Activated naive CD8-positive, alpha-beta T cell (primary cell): ENCODE data around the gene TRIM2.
A peak's percentile ranks its signal among the peaks of the same experiment; 100 is the strongest.
"Not testable (repeated sequence)": the region's sequence is repeated elsewhere in the genome, so short reads cannot be mapped to it uniquely, and the experiment has no call there.

ENCODE experiments used
- H3K27ac Mint-ChIP-seq: one replicate; pipeline ENCODE4 v1.8.0; 2021; ENCODE audit warnings: mixed read lengths
- H3K27me3 Mint-ChIP-seq: one replicate; pipeline ENCODE4 v1.8.0; 2021; ENCODE audit warnings: mixed read lengths
- H3K36me3 Mint-ChIP-seq: one replicate; pipeline ENCODE4 v1.8.0; 2021; ENCODE audit warnings: mixed read lengths
- H3K4me1 Mint-ChIP-seq: one replicate; pipeline ENCODE4 v1.8.0; 2021; ENCODE audit warnings: low read depth, mixed read lengths
- H3K4me3 Mint-ChIP-seq: one replicate; pipeline ENCODE4 v1.8.0; 2021; ENCODE audit warnings: mild to moderate bottlenecking, mixed read lengths
- H3K9me3 Mint-ChIP-seq: one replicate; pipeline ENCODE4 v1.8.0; 2021; ENCODE audit warnings: low read depth, mixed read lengths

TRIM2 gene

DNA sequence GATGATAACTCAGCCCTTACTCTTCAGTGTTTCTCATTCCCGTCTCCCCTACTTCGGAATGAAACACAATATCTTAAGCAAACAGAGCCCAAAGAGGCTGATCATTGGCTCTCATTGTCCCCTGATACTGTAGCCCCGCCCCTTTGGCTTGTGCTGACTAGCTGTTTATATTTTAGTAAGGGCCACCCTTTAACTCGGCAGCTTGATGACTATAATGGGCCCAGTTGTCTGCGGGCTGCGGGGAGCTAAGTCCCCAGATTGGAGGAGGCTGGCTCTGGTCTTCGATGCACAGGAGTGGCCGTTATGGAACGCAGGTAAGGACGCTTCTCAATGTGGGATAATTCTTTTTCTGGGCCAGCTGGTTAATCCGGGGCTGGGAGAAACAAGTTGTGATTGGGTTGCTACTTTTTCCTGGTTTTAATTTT is at the start of gene TRIM2:
Gene TRIM2, plus strand, starts transcription at position 197 of the 425 bp plus-strand sequence. Its CDS starts 88 bp downstream, at position 285.
- H3K4me3 Mint-ChIP-seq = peak within 1 kb of the TSS; percentile 30
- no peak within 1 kb of the TSS for H3K27ac Mint-ChIP-seq
- H3K9me3 Mint-ChIP-seq = no peaks in the 10 kb centered on the region
- H3K36me3 Mint-ChIP-seq = no peaks in the 10 kb centered on the region
- no peaks in the 10 kb centered on the region for H3K27me3 Mint-ChIP-seq
- peaks cover 25% of the 10 kb centered on the region for H3K4me1 Mint-ChIP-seq

DNA sequence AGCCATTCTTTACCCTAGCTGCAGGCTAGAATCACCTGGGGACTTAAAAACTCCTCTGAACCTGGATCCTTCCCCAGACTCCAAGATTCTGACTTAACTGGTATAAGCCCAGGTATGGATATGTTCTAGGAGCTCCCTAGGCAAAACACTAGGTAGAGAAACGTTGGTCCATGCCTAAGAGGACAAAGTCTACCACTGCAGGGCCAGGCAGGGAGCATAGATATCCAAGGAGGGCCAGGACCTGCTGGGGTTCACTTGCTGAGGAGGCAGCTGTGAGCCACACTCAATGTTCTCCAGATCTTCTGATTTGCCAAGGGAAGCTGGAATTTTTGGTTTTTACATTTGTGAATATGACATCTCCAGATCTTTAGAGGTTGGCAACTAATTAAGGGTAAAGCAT is 48.6 kb upstream of the TRIM2 start:
- H3K27me3 Mint-ChIP-seq = no peaks in the 10 kb centered on the region
- H3K27ac Mint-ChIP-seq = no peak overlapping the region
- H3K9me3 Mint-ChIP-seq = no peaks in the 10 kb centered on the region
- H3K36me3 Mint-ChIP-seq = no peaks in the 10 kb centered on the region
- H3K4me3 Mint-ChIP-seq = no peak overlapping the region
- peaks cover 41% of the 10 kb centered on the region for H3K4me1 Mint-ChIP-seq

DNA sequence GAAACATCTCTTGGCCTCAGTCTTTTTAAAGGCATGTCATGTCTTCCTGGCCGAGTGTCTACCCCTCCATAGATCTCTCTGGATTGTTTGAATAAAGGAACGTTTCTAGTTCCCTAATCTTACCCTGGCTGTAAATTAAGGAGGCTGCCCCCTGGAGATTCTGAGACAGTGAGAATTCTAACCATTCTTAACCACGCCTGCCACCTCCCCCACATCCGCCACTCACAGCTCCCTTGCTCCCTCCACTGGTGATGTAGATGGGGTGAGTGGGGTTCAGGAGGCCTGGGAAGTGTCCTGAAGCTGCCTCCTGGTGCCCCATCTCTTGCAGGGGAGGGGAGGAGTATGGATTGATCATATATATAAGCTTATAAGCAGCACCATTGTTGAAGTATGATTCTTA is 48.0 kb upstream of the TRIM2 start:
- no peaks in the 10 kb centered on the region for H3K9me3 Mint-ChIP-seq
- no peaks in the 10 kb centered on the region for H3K27me3 Mint-ChIP-seq
- no peaks in the 10 kb centered on the region for H3K36me3 Mint-ChIP-seq
- no peak overlapping the region for H3K27ac Mint-ChIP-seq
- H3K4me3 Mint-ChIP-seq = no peak overlapping the region
- peaks cover 41% of the 10 kb centered on the region for H3K4me1 Mint-ChIP-seq

DNA sequence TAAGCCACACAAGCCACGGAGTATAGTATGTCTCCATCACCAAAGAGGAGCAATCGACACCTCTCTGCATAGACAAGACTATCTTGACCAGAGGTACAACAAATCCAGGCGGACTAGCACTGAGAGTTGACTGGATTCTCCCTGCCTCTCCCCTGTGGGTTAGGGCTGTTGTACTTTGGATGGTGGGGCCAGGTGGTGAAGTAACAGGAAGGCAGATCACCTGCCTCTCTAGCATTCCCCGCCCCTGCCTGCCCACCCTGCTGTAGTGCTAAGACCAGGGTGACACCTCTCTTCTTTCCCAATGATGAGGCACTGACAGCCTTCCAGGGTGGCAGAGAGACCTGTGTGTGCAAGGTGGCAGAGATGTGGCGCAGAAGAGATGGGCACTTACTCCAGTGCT is 47.5 kb upstream of the TRIM2 start:
- Mint-ChIP-seq H3K9me3 (no peaks in the 10 kb centered on the region), H3K4me1 (peaks cover 38% of the 10 kb centered on the region), H3K36me3 (no peaks in the 10 kb centered on the region), H3K27ac (no peak overlapping the region), H3K27me3 (no peaks in the 10 kb centered on the region), H3K4me3 (no peak overlapping the region)

DNA sequence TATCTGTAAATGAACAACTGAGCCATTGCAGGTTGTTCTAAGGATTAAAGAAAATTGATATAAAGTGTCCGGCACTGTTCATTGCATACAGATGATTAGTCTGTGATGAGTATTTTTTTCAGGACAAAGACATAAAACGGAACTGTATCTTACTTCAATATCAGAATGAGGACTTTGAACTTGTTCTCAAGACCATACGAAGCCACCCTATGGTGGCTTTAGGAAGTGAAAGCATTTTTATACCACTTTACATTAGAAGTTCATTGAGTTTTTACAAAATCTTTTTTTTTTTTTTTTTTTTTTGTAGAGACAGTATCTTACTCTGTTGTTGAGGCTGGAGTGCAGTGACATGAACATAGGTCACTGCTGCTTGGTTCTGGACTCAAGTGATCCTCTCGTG is 45.2 kb upstream of the TRIM2 start:
- H3K27ac Mint-ChIP-seq = no peak overlapping the region
- H3K36me3 Mint-ChIP-seq = no peaks in the 10 kb centered on the region
- H3K9me3 Mint-ChIP-seq = no peaks in the 10 kb centered on the region
- peaks cover 24% of the 10 kb centered on the region for H3K4me1 Mint-ChIP-seq
- no peaks in the 10 kb centered on the region for H3K27me3 Mint-ChIP-seq
- H3K4me3 Mint-ChIP-seq = no peak overlapping the region

DNA sequence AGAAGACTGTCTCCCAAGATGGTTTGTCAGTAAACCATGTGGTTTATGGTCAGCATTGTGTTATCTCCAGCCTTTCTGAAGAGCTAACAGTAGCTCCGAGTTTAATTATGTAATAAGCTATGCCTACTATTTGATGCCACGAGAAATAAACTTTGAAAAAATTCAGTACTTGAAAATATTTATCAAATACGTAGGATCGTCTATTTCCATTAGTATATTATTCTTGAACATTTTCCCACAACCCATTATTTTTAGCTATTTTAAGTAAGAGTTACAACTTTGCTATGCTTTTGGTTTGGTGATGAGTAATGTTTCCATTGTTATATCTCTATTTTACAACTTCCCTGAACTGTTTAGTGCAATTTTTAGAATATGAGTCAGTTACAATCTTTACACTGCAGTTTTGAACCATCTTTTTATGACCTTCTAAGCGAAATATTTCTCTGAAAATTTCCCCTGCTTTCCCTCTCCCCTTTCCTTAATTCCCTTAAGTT is 44.5 kb upstream of the TRIM2 start:
- Mint-ChIP-seq H3K9me3 (no peaks in the 10 kb centered on the region), H3K4me3 (no peak overlapping the region), H3K27me3 (no peaks in the 10 kb centered on the region), H3K27ac (peak overlapping the region; percentile 5), H3K36me3 (no peaks in the 10 kb centered on the region), H3K4me1 (peaks cover 19% of the 10 kb centered on the region)

DNA sequence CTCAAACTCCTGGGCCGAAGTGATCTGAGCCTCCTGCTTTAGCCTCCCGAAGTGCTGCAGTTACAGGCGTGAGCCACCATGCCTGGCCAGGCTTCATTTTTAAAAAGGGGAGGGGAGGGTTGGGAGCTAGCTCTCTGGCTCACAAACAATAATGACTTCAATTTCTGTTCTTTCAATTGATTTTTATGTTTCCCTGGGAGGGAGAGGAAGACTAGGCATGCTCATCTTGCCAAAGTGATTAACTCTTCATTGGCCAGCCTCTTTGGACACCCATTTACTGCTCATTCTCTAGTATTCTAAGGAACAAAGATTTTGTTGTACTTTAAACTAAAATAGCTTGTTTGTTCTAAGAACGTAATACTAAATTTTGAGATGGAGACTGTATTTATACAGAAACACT is 43.4 kb upstream of the TRIM2 start:
- Mint-ChIP-seq H3K27ac (no peak overlapping the region), H3K27me3 (no peaks in the 10 kb centered on the region)

DNA sequence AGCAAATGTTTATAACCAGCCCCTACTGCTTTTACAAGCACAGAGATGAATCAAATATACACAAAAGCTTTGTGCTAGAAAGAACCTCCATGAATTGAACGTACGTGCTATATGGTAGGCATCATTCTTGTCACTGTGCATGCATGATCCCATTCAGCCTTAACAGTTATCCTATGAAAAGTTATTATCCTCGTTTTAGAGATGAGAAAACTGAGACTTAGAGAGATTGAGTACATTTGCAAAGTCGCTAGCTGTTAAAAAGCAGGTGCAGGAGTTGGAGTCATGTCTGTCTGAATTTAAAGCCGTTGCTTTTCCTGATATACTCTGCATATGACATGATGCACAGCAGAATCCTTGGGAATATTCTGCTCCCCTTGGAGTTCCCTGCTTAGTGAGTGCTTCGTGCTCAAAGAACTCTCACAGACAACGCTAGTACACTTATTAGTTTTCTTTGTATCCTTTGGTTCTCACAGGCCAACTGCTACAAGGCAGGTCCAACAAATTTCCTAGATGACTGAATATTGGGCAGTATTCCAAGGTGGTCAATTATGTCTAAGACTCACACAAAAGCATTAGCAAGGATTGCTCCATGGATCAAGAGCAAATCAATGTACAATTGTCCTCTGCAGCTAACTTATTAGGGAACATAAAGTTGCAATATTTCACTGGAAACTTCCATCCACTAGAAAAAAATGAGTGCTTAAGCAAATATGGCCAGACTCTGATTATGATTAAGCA is 42.8 kb upstream of the TRIM2 start:
- H3K9me3 Mint-ChIP-seq = no peaks in the 10 kb centered on the region
- no peak overlapping the region for H3K4me3 Mint-ChIP-seq
- peaks cover under 1% of the 10 kb centered on the region for H3K27me3 Mint-ChIP-seq
- no peak overlapping the region for H3K27ac Mint-ChIP-seq
- peaks cover 13% of the 10 kb centered on the region for H3K4me1 Mint-ChIP-seq
- H3K36me3 Mint-ChIP-seq = peaks cover 3% of the 10 kb centered on the region

More for the DNA sequence above, 43.4 kb upstream of the TRIM2 start:
- Mint-ChIP-seq H3K4me1 (peaks cover 16% of the 10 kb centered on the region), H3K4me3 (no peak overlapping the region), H3K36me3 (peaks cover 3% of the 10 kb centered on the region), H3K9me3 (no peaks in the 10 kb centered on the region)

DNA sequence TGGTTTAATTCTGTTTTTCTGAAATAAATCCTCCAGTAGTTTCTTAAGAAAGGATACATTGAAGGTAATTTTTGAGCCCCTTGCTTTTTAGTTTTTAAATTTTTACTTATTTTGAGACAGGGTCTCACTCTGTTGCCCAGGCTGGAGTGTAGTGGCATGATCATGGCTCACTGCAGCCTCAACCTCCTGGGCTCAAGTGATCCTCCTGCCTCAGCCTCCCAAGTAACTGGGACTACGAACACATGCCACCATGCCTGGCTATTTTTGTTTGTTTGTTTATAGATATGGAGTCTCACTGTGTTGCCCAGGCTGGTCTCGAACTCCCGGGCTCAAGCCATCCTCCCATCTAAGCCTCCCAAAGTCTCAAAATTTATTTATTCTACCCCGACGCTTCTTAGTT is 39.0 kb upstream of the TRIM2 start:
- H3K27me3 Mint-ChIP-seq = peaks cover 11% of the 10 kb centered on the region
- H3K9me3 Mint-ChIP-seq, H3K36me3 Mint-ChIP-seq, H3K4me3 Mint-ChIP-seq, H3K27ac Mint-ChIP-seq, H3K4me1 Mint-ChIP-seq: not testable (repeated sequence)

DNA sequence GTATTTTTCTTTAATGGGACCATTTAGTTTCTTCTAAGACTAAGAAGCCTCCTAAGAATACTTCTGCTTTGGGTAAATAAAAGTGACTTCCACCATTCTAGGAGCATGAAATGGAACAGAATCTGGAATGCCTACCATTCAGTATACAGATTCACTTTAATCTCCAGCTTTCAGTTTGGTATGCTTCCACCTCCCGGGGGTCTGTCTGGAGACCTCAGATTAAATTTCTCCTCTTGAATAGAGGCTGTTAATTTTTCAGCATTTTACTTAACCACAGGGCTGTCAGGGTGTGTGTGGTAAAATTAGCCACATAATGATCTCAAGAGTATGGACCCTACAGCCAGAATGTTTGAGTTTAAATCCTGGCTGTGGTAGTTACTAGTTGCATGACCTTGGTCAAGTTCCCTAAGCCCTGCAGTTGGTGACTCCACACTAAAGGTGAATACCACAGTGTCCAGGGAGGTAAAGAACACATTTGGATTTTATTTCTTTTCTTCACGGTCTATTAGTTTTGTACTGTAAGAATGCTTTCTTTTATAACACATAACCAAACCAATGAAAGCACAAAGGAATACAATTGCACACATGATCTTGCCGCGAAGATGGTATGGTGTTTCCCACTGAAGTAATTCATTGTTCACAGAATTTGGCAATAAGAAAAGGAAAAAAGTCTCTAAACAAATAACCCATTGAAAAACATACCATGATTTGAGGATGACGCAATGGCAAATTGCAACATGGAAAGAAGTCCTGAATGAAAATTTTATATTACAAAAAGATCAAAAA is 37.3 kb upstream of the TRIM2 start:
- no peak overlapping the region for H3K27ac Mint-ChIP-seq
- peaks cover 6% of the 10 kb centered on the region for H3K36me3 Mint-ChIP-seq
- H3K4me1 Mint-ChIP-seq = no peaks in the 10 kb centered on the region
- H3K4me3 Mint-ChIP-seq = no peak overlapping the region
- peaks cover 11% of the 10 kb centered on the region for H3K27me3 Mint-ChIP-seq
- no peaks in the 10 kb centered on the region for H3K9me3 Mint-ChIP-seq

DNA sequence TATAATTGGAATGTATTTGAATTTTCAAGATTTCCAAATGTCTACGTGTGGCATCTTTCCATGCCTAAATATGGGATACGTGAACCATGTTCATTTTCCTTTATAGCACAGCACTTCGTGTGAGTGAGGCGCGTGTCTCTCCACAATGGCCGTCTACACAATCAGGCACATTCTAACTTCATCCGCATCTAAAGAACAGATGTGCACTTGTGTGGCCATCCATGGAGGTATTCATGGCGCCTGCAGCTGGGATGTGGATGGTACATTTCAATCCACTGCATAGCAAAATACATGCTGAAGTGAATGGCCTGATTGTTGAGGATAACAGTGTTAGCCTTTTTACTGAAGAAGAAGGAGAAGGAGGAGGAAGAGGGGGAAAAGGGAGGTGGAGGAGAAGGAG is 34.5 kb upstream of the TRIM2 start:
- Mint-ChIP-seq H3K9me3 (no peaks in the 10 kb centered on the region), H3K4me1 (no peaks in the 10 kb centered on the region), H3K27ac (no peak overlapping the region)

DNA sequence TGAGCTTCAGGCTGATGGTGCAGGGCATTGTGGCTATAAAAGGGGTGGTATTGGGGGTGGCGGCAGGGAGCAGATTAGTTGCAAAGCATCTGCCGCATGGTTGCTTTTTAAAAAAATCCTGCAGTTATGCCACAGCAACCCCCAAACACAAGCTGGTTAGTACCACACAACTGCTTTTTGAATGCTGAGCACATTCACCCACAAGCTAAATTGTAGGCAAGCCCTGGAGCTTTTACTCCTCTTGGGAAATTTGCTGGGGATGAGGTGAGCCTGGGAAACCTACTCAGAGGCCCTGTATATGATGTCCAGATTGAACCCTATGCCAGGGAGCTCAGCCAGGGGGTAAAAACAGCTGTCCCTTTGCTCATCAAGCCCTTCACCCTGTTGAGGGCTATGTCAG is 33.8 kb upstream of the TRIM2 start:
- peaks cover 13% of the 10 kb centered on the region for H3K27me3 Mint-ChIP-seq
- H3K4me3 Mint-ChIP-seq = no peak overlapping the region
- no peak overlapping the region for H3K27ac Mint-ChIP-seq
- H3K9me3 Mint-ChIP-seq = no peaks in the 10 kb centered on the region
- H3K4me1 Mint-ChIP-seq = no peaks in the 10 kb centered on the region
- peaks cover 6% of the 10 kb centered on the region for H3K36me3 Mint-ChIP-seq

More for the DNA sequence above, 34.5 kb upstream of the TRIM2 start:
- Mint-ChIP-seq H3K36me3 (peaks cover 6% of the 10 kb centered on the region), H3K27me3 (peaks cover 13% of the 10 kb centered on the region), H3K4me3 (no peak overlapping the region)

DNA sequence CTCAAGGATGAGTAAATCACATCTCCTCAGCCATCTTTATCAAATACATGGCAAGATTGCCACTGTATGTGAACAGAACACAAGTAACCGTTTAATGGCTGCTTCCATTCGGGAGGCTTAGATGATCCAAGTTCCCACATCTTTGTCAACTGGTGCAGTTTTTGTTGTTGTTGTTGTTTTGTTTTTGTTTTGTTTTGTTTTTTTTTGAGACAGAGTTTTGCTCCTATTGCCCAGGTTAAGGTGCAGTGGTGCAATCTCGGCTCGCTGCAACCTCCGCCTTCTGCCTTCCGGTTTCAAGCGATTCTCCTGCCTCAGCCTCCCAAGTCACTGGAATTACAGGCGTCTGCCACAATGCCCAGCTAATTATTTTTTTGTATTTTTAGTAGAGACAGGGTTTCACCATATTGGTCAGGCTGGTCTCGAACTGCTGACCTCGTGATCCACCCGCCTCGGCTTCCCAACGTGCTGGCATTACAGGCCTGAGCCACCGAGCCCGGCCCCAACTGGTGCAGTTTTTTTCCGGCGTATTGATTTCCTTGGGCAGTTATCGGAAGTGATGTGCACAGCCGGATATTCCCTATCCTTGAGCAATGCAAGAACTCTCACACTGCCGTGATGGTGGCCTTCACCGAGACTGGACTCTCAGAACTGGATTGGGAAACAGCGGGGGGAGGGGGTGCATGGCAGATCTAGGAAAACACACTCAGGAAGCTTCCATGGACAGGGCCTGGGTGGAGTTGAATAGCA is 29.2 kb upstream of the TRIM2 start:
- Mint-ChIP-seq H3K4me3 (no peak overlapping the region), H3K27ac (no peak overlapping the region), H3K27me3 (peaks cover 1% of the 10 kb centered on the region), H3K36me3 (no peaks in the 10 kb centered on the region), H3K9me3 (no peaks in the 10 kb centered on the region), H3K4me1 (no peaks in the 10 kb centered on the region)

DNA sequence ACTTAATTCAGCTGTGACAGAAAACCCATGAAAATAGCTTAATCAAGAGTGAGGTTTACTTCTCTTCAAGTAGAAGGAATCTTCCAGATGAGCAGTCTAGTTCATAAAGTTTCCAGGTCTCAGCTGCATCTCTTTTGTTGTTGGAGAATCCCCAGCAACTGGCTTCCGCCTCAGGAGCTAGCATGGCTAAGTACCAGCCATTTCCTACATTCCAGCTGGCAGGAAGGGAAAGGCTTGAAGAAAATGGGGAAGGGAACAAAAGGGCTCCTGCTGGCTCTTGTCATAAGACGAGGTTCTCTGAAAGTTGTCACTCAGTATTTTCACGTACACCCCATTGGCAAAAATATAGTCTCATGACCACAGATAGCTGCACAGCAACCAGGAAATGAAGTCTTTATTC is 27.3 kb upstream of the TRIM2 start:
- Mint-ChIP-seq H3K4me3 (no peak overlapping the region), H3K4me1 (no peaks in the 10 kb centered on the region), H3K27me3 (peaks cover 1% of the 10 kb centered on the region), H3K9me3 (no peaks in the 10 kb centered on the region), H3K36me3 (no peaks in the 10 kb centered on the region), H3K27ac (no peak overlapping the region)

DNA sequence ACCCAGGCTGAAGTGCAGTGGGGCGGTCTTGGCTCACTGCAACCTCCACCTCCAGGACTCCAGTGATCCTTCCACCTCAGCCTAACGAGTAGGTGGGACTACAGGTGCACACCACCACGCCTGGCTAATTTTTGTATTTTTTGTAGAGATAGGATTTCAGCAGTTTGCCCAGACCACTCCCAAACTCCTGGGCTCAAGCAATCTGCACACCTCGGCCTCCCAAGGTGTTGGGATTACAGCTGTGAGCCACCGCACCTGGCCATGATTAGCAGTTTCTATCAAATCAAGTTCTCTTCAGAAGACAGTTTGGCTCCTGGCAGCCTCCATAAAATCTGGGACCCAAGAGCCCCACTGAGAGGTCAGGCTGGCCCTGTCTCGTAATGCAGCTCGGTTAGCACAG is 26.4 kb upstream of the TRIM2 start:
- Mint-ChIP-seq H3K36me3 (no peaks in the 10 kb centered on the region), H3K4me1 (no peaks in the 10 kb centered on the region), H3K27me3 (no peaks in the 10 kb centered on the region), H3K9me3 (no peaks in the 10 kb centered on the region), H3K4me3 (no peak overlapping the region), H3K27ac (no peak overlapping the region)
